IMR-90 (cell line): ENCODE data around the gene NDUFAF5. TPM values are rescaled to one million over a fixed set of nuclear protein-coding genes. Genes with fewer than 3 reads are reported as not detected.

Experiments
- ATAC-seq: fragments of 200-7000 bp; cut with Tn5 transposase; 2 replicates; pipeline ENCODE4 v1.9.1; 2020; ENCODE audit warnings: low read depth, mild to moderate bottlenecking, moderate library complexity
- BruUV-seq: library from RNA; stranded (reverse); fragments of 400-500 nt; replicated peaks from 2 replicates; lab custom pipeline; 2021; lab: Mats Ljungman, UMichigan
- CTCF ChIA-PET: fragments of 300-600 bp; formaldehyde crosslinking; extraction: SDS; loops from one replicate; lab custom pipeline; 2021; ENCODE audit warnings: antibody characterized with exemption; lab: Yijun Ruan, JAX
- POLR2A ChIA-PET: fragments of 300-600 bp; sonication (Branson Sonifier 250); formaldehyde crosslinking; loops from one replicate; lab custom pipeline; 2022; ENCODE audit warnings: antibody characterized with exemption; ENCODE audit not compliant: unreplicated experiment; lab: Charles Lee
- DNase-seq: peaks from one replicate; pipeline ENCODE4 v3.0.0; 2013
- H2AFZ ChIP-seq: replicated peaks from 2 replicates; pipeline ENCODE3; 2013; ENCODE audit warnings: low read length, mild to moderate bottlenecking; ENCODE audit not compliant: poor library complexity
- H2AK5ac ChIP-seq: 2 replicates; pipeline ENCODE4 v1.6.1; 2013; ENCODE audit warnings: low read depth, low read length, inconsistent platforms
- H2AK9ac ChIP-seq: replicated peaks from 2 replicates; pipeline ENCODE3; 2013; ENCODE audit warnings: mild to moderate bottlenecking, low read depth, low read length, moderate library complexity; ENCODE audit not compliant: poor library complexity
- H2BK120ac ChIP-seq: 2 replicates; pipeline ENCODE4 v1.6.1; 2013; ENCODE audit warnings: low read depth, low read length, inconsistent platforms
- H2BK15ac ChIP-seq: 3 replicates; pipeline ENCODE4 v1.6.1; 2013; ENCODE audit warnings: low read depth, low read length, inconsistent platforms
- H2BK20ac ChIP-seq: 2 replicates; pipeline ENCODE4 v1.6.1; 2013; ENCODE audit warnings: low read depth, mild to moderate bottlenecking, inconsistent platforms, low read length, moderate library complexity
- H2BK5ac ChIP-seq: 2 replicates; pipeline ENCODE4 v1.6.1; 2013; ENCODE audit warnings: mild to moderate bottlenecking, low read depth, low read length, inconsistent platforms; ENCODE audit not compliant: poor library complexity, severe bottlenecking
- H3K14ac ChIP-seq: replicated peaks from 2 replicates; pipeline ENCODE4 v1.6.1; 2013; ENCODE audit warnings: low read depth, low read length, inconsistent platforms
- H3K18ac ChIP-seq: 2 replicates; pipeline ENCODE4 v1.6.1; 2013; ENCODE audit warnings: low read depth, low read length, control low read depth
- H3K23ac ChIP-seq: 2 replicates; pipeline ENCODE4 v1.6.1; 2013; ENCODE audit warnings: low read depth, low read length, inconsistent platforms
- H3K27ac ChIP-seq: 2 replicates; pipeline ENCODE4 v1.5.1; 2013; ENCODE audit warnings: mild to moderate bottlenecking, control low read depth, low read length; ENCODE audit not compliant: insufficient read depth
- H3K27me3 ChIP-seq: 2 replicates; pipeline ENCODE4 v1.6.1; 2013; ENCODE audit warnings: low read length; ENCODE audit not compliant: control insufficient read depth, insufficient read depth
- H3K36me3 ChIP-seq: 2 replicates; pipeline ENCODE4 v1.6.1; 2013; ENCODE audit warnings: low read length, mixed read lengths; ENCODE audit not compliant: control insufficient read depth, insufficient read depth
- H3K4ac ChIP-seq: 2 replicates; pipeline ENCODE4 v1.6.1; 2013; ENCODE audit warnings: low read depth, low read length, inconsistent platforms
- H3K4me1 ChIP-seq: 2 replicates; pipeline ENCODE4 v1.6.1; 2013; ENCODE audit warnings: low read length, mixed read lengths; ENCODE audit not compliant: control insufficient read depth, insufficient read depth
- H3K4me2 ChIP-seq: 2 replicates; pipeline ENCODE4 v1.6.1; 2013; ENCODE audit warnings: low read depth, mild to moderate bottlenecking, control low read depth, low read length, moderate library complexity
- H3K4me3 ChIP-seq: 2 replicates; pipeline ENCODE4 v1.5.1; 2013; ENCODE audit warnings: low read depth, mild to moderate bottlenecking, control low read depth, low read length, moderate library complexity; ENCODE audit not compliant: insufficient read depth
- H3K56ac ChIP-seq: 2 replicates; pipeline ENCODE4 v1.6.1; 2013; ENCODE audit warnings: low read length, inconsistent platforms; ENCODE audit not compliant: insufficient read depth; ENCODE audit errors: extremely low read depth
- H3K79me1 ChIP-seq, 2 experiments: 2 replicates each; pipeline ENCODE4 v1.6.1; 2013; ENCODE audit warnings: low read length in 2 of 2, inconsistent platforms in 1 of 2, low read depth in 1 of 2
- H3K9ac ChIP-seq: 2 replicates; pipeline ENCODE4 v1.6.1; 2013; ENCODE audit warnings: low read depth, low read length, control low read depth
- H3K9me1 ChIP-seq: 2 replicates; pipeline ENCODE4 v1.6.1; 2013; ENCODE audit warnings: low read length, inconsistent platforms; ENCODE audit not compliant: insufficient read depth
- H3K9me3 ChIP-seq: 2 replicates; pipeline ENCODE4 v1.6.1; 2013; ENCODE audit warnings: low read length; ENCODE audit not compliant: control insufficient read depth, insufficient read depth
- H4K20me1 ChIP-seq: 2 replicates; pipeline ENCODE4 v1.6.1; 2013; ENCODE audit warnings: low read length, inconsistent platforms; ENCODE audit not compliant: insufficient read depth
- H4K5ac ChIP-seq: 2 replicates; pipeline ENCODE4 v1.6.1; 2013; ENCODE audit warnings: mild to moderate bottlenecking, low read depth, low read length, control low read depth
- H4K8ac ChIP-seq, 2 experiments: 2 replicates each; pipeline ENCODE4 v1.6.1; 2013; ENCODE audit warnings: low read depth in 2 of 2, low read length in 2 of 2, control low read depth in 1 of 2, inconsistent platforms in 1 of 2
- H4K91ac ChIP-seq: 2 replicates; pipeline ENCODE4 v1.6.1; 2013; ENCODE audit warnings: low read depth, low read length, inconsistent platforms; ENCODE audit not compliant: insufficient read depth
- BHLHE40 ChIP-seq: fragments of 150-350 bp; IDR thresholded peaks from 2 replicates; pipeline ENCODE4 v1.6.1; 2016; ENCODE audit warnings: mild to moderate bottlenecking, low read depth, low read length
- FOS ChIP-seq: fragments of 150-350 bp; IDR thresholded peaks from 2 replicates; pipeline ENCODE4 v1.6.1; 2016; ENCODE audit warnings: low read depth, low read length
- MAFK ChIP-seq: IDR thresholded peaks from 2 replicates; pipeline ENCODE4 v1.6.1; 2012; ENCODE audit warnings: low read depth, low read length, improper control_type of control experiment
- MAZ ChIP-seq: IDR thresholded peaks from 2 replicates; pipeline ENCODE4 v1.6.1; 2012; ENCODE audit warnings: low read depth, mild to moderate bottlenecking, low read length, improper control_type of control experiment, moderate library complexity, borderline replicate concordance
- NFE2L2 ChIP-seq: fragments of 150-350 bp; IDR thresholded peaks from 2 replicates; pipeline ENCODE4 v1.6.1; 2016; ENCODE audit warnings: low read depth, mild to moderate bottlenecking, low read length
- POLR2A ChIP-seq: IDR thresholded peaks from 2 replicates; pipeline ENCODE4 v1.6.1; 2012; ENCODE audit warnings: mild to moderate bottlenecking, low read depth, low read length
- RAD21 ChIP-seq: IDR thresholded peaks from 2 replicates; pipeline ENCODE4 v1.6.1; 2012; ENCODE audit warnings: low read length, improper control_type of control experiment
- RCOR1 ChIP-seq: IDR thresholded peaks from 2 replicates; pipeline ENCODE4 v1.6.1; 2012; ENCODE audit warnings: mild to moderate bottlenecking, low read length, improper control_type of control experiment; ENCODE audit not compliant: insufficient replicate concordance
- RFX5 ChIP-seq: IDR thresholded peaks from 2 replicates; pipeline ENCODE4 v1.8.0; 2012; ENCODE audit warnings: low read depth, mild to moderate bottlenecking, low read length, moderate library complexity
- SMC3 ChIP-seq: fragments of 150-350 bp; IDR thresholded peaks from 2 replicates; pipeline ENCODE4 v1.6.1; 2016; ENCODE audit warnings: low read depth, mild to moderate bottlenecking, antibody characterized with exemption, low read length, moderate library complexity
- WGBS, 2 experiments: methylation state at CpG; one replicate each; pipeline versions ENCODE4 v1.1.5 to v1.1.7; 2013; ENCODE audit warnings: missing lambda C conversion rate in 2 of 2; ENCODE audit not compliant: insufficient read length in 1 of 2; ENCODE audit errors: extremely low coverage in 2 of 2; 5-methylcytosine and 5-hydroxymethylcytosine counted together
- dilution Hi-C: fragments of 300-500 bp; cut with HindIII; formaldehyde crosslinking; loops from one replicate; pipeline ENCODE4 v1.14.3; 2018; ENCODE audit warnings: low sequenced_read_pairs; ENCODE audit not compliant: unreplicated experiment
- in situ Hi-C: fragments of 300-500 bp; cut with MboI; formaldehyde crosslinking; loops from 3 replicates; pipeline ENCODE4 v1.14.3; 2019; ENCODE audit warnings: low sequenced_read_pairs, inconsistent platforms, mixed read lengths
- intact Hi-C: fragments of 100-400 bp; cut with micrococcal nuclease; formaldehyde crosslinking; loops from 2 replicates; pipeline ENCODE4 v1.10.0; 2022
- polyA plus RNA-seq, 3 experiments: library from polyadenylated mRNA; depleted of rRNA; stranded (reverse); fragments of >200 nt; gene quantifications; 2 replicates each; pipeline ENCODE4 v1.2.3, GENCODE V29; 2012; ENCODE audit warnings: low replicate concordance in 1 of 3
- total RNA-seq: library from RNA; depleted of rRNA; stranded (reverse); fragments of >200 nt; gene quantifications from 2 replicates; pipeline ENCODE4 v1.2.3, GENCODE V29; 2012
- TF ChIP-seq, protein P1 (sequence below): conservative IDR thresholded peaks from 2 replicates; pipeline ENCODE4 v1.5.1; 2012; ENCODE audit warnings: mild to moderate bottlenecking, low read depth, low read length, improper control_type of control experiment
- TF ChIP-seq, protein P2 (sequence below): fragments of 150-350 bp; IDR thresholded peaks from 2 replicates; pipeline ENCODE4 v1.6.1; 2016; ENCODE audit warnings: low read depth, mild to moderate bottlenecking, low read length, moderate library complexity, borderline replicate concordance
- TF ChIP-seq, protein P3 (sequence below): fragments of 150-350 bp; IDR thresholded peaks from 2 replicates; pipeline ENCODE4 v1.6.1; 2017; ENCODE audit warnings: mild to moderate bottlenecking, antibody characterized with exemption, low read length, low read depth

NDUFAF5 gene
- total and polyA plus RNA-seq, 2 of the 4 experiments (the other 2 are of a cell fraction): 6.8 to 12.3 TPM

DNA sequence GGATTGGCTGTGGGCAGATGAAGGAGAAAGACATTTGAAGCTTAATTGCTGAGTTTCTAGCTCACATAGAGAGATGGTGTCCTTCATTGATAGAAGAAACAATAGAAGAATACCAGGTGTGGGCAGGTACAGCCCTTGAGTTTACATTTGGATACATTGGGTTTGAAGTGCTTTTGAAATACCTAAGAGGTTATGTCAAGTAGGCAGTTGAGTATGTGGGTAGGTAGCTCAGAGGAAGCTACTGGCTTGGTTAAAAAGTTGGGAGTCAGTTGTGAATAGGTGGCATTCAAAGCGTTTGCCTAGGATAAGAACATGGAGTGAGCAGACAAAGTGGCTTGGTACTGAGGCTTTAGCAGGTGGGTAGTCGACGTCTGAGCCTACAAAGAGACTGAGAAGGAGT, 25.0 kb downstream of the NDUFAF5 start:
- no peaks in the 10 kb centered on the region for H3K4me1 ChIP-seq
- no peaks in the 10 kb centered on the region for H3K27me3 ChIP-seq
- DNase-seq (no peak), ATAC-seq (no peak)
- no peak overlapping the region for H3K4me2 ChIP-seq
- H3K56ac ChIP-seq: no peak overlapping the region
- H2AK9ac ChIP-seq: no peak overlapping the region
- no peak overlapping the region for H3K18ac ChIP-seq
- H2BK20ac ChIP-seq: no peak overlapping the region
- peaks cover 38% of the 10 kb centered on the region for H3K36me3 ChIP-seq
- H3K9me3 ChIP-seq: no peaks in the 10 kb centered on the region
- H3K9me1 ChIP-seq: no peaks in the 10 kb centered on the region
- WGBS, 2 experiments: 86% methylated on average over 1 of the region's 3 CpGs; no CpG with 5 or more reads in 1 of the 2 experiments
- H3K27ac ChIP-seq: no peak overlapping the region
- in situ Hi-C loops (no loop called here), intact Hi-C loops (no loop called here), dilution Hi-C loops (no loop called here)
- ChIA-PET POLR2A (no interaction called here), CTCF (no interaction called here)
- H4K8ac ChIP-seq: no peak overlapping the region
- no peak overlapping the region for H2BK15ac ChIP-seq
- H2AFZ ChIP-seq: no peak overlapping the region
- no TSS peak for BruUV-seq
- no peak overlapping the region for H4K5ac ChIP-seq
- no peak overlapping the region for H3K4me3 ChIP-seq
- TF ChIP-seq NFE2L2 (no peak), RAD21 (no peak), MAFK (no peak), MAZ (no peak), SMC3 (no peak), RCOR1 (no peak), FOS (no peak), POLR2A (no peak), BHLHE40 (no peak), RFX5 (no peak)
- TF ChIP-seq, protein P1, sequence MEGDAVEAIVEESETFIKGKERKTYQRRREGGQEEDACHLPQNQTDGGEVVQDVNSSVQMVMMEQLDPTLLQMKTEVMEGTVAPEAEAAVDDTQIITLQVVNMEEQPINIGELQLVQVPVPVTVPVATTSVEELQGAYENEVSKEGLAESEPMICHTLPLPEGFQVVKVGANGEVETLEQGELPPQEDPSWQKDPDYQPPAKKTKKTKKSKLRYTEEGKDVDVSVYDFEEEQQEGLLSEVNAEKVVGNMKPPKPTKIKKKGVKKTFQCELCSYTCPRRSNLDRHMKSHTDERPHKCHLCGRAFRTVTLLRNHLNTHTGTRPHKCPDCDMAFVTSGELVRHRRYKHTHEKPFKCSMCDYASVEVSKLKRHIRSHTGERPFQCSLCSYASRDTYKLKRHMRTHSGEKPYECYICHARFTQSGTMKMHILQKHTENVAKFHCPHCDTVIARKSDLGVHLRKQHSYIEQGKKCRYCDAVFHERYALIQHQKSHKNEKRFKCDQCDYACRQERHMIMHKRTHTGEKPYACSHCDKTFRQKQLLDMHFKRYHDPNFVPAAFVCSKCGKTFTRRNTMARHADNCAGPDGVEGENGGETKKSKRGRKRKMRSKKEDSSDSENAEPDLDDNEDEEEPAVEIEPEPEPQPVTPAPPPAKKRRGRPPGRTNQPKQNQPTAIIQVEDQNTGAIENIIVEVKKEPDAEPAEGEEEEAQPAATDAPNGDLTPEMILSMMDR: no peak
- TF ChIP-seq, protein P2, sequence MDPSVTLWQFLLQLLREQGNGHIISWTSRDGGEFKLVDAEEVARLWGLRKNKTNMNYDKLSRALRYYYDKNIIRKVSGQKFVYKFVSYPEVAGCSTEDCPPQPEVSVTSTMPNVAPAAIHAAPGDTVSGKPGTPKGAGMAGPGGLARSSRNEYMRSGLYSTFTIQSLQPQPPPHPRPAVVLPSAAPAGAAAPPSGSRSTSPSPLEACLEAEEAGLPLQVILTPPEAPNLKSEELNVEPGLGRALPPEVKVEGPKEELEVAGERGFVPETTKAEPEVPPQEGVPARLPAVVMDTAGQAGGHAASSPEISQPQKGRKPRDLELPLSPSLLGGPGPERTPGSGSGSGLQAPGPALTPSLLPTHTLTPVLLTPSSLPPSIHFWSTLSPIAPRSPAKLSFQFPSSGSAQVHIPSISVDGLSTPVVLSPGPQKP: no peak
- TF ChIP-seq, protein P3, sequence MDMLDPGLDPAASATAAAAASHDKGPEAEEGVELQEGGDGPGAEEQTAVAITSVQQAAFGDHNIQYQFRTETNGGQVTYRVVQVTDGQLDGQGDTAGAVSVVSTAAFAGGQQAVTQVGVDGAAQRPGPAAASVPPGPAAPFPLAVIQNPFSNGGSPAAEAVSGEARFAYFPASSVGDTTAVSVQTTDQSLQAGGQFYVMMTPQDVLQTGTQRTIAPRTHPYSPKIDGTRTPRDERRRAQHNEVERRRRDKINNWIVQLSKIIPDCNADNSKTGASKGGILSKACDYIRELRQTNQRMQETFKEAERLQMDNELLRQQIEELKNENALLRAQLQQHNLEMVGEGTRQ: no peak
- no peak overlapping the region for H2AK5ac ChIP-seq
- H4K91ac ChIP-seq: no peak overlapping the region
- no peak overlapping the region for H2BK5ac ChIP-seq
- H2BK120ac ChIP-seq: no peak overlapping the region
- H3K79me1 ChIP-seq: peaks cover 0 to 5% of the 10 kb centered on the region in 2 experiments; a peak in 1 of 4 replicates
- no peak overlapping the region for H3K23ac ChIP-seq
- no peaks in the 10 kb centered on the region for H4K20me1 ChIP-seq
- H3K4ac ChIP-seq: no peak overlapping the region
- no peak overlapping the region for H3K9ac ChIP-seq
- H3K14ac ChIP-seq: no peak overlapping the region
